T-helper 17 cell (primary cell): Measurements from ENCODE around the gene ZNF778. TPM values are rescaled to one million over a fixed set of nuclear protein-coding genes. Genes with fewer than 3 reads are reported as not detected.

Experiments
- ATAC-seq: fragments of 150-1000 bp; cut with Tn5 transposase; 2 replicates; pipeline ENCODE4 v1.10.0; 2021; ENCODE audit warnings: mild to moderate bottlenecking, moderate library complexity
- DNase-seq, 3 donors: peaks; one replicate each; pipeline versions ENCODE4 v3.0.0 to v3.0.0-alpha.2; 2020 to 2021
- H3K9me3 ChIP-seq: one replicate; pipeline ENCODE4 v1.7.0; 2013; ENCODE audit warnings: low read length, mild to moderate bottlenecking; ENCODE audit not compliant: control insufficient read depth, poor library complexity, severe bottlenecking
- H3K27ac Mint-ChIP-seq: one replicate; pipeline ENCODE4 v1.8.0; 2022; ENCODE audit warnings: mild to moderate bottlenecking, moderate library complexity, mixed read lengths
- H3K27me3 Mint-ChIP-seq: one replicate; pipeline ENCODE4 v1.8.0; 2022; ENCODE audit warnings: mixed read lengths
- H3K36me3 Mint-ChIP-seq: one replicate; pipeline ENCODE4 v1.8.0; 2022; ENCODE audit warnings: low read depth, mixed read lengths
- H3K4me1 Mint-ChIP-seq: one replicate; pipeline ENCODE4 v1.8.0; 2022; ENCODE audit warnings: mild to moderate bottlenecking, mixed read lengths
- H3K4me3 Mint-ChIP-seq: one replicate; pipeline ENCODE4 v1.8.0; 2022; ENCODE audit warnings: mild to moderate bottlenecking, moderate library complexity, mixed read lengths
- total RNA-seq, 4 donors: library from RNA in 2 of 4; stranded (reverse) in 2 of 4; gene quantifications; one replicate each; pipeline ENCODE4 v1.2.3 and lab custom pipeline; 2022 to 2026

ZNF778 gene
- total RNA-seq, 2 donors from 2014 or later = 4.1 to 8.1 TPM

GRCh38 chr16:89268585-89268984 lies 51.1 kb downstream of the ZNF778 start:
- no peak overlapping the region for H3K27ac Mint-ChIP-seq
- ATAC-seq = no peak
- H3K36me3 Mint-ChIP-seq = peaks cover under 1% of the 10 kb centered on the region

GRCh38 chr16:89268987-89269735 lies 51.7 kb downstream of the ZNF778 start:
- no peaks in the 10 kb centered on the region for H3K4me1 Mint-ChIP-seq
- DNase-seq = no peak
- ATAC-seq = no peak
- no peak overlapping the region for H3K4me3 Mint-ChIP-seq
- H3K36me3 Mint-ChIP-seq = peaks cover 3% of the 10 kb centered on the region
- no peak overlapping the region for H3K27ac Mint-ChIP-seq
- H3K27me3 Mint-ChIP-seq = no peaks in the 10 kb centered on the region
- no peaks in the 10 kb centered on the region for H3K9me3 ChIP-seq

More at GRCh38 chr16:89268585-89268984, 51.1 kb downstream of the ZNF778 start:
- no peaks in the 10 kb centered on the region for H3K4me1 Mint-ChIP-seq
- no peak for DNase-seq
- no peaks in the 10 kb centered on the region for H3K27me3 Mint-ChIP-seq
- H3K9me3 ChIP-seq = no peaks in the 10 kb centered on the region
- H3K4me3 Mint-ChIP-seq = no peak overlapping the region

GRCh38 chr16:89269805-89270665 lies 52.5 kb downstream of the ZNF778 start:
- no peaks in the 10 kb centered on the region for H3K27me3 Mint-ChIP-seq
- no peak for ATAC-seq
- no peak for DNase-seq
- H3K4me3 Mint-ChIP-seq = no peak overlapping the region
- H3K9me3 ChIP-seq = no peaks in the 10 kb centered on the region
- H3K27ac Mint-ChIP-seq = no peak overlapping the region
- H3K4me1 Mint-ChIP-seq = no peaks in the 10 kb centered on the region
- H3K36me3 Mint-ChIP-seq = peaks cover 3% of the 10 kb centered on the region

GRCh38 chr16:89270666-89271345 lies 53.3 kb downstream of the ZNF778 start:
- H3K9me3 ChIP-seq = no peaks in the 10 kb centered on the region
- DNase-seq (no peak), ATAC-seq (no peak)
- Mint-ChIP-seq H3K27ac (no peak overlapping the region), H3K4me1 (no peaks in the 10 kb centered on the region), H3K36me3 (peaks cover 3% of the 10 kb centered on the region), H3K4me3 (no peak overlapping the region), H3K27me3 (no peaks in the 10 kb centered on the region)

GRCh38 chr16:89272631-89273030 lies 55.1 kb downstream of the ZNF778 start:
- ATAC-seq (no peak), DNase-seq (no peak)
- Mint-ChIP-seq H3K4me1 (no peaks in the 10 kb centered on the region), H3K27me3 (no peaks in the 10 kb centered on the region), H3K27ac (no peak overlapping the region), H3K4me3 (no peak overlapping the region), H3K36me3 (peaks cover 3% of the 10 kb centered on the region)
- no peaks in the 10 kb centered on the region for H3K9me3 ChIP-seq

- H3K27ac Mint-ChIP-seq = no peak overlapping the region
- H3K4me1 Mint-ChIP-seq = no peaks in the 10 kb centered on the region
- no peak for DNase-seq
- no peaks in the 10 kb centered on the region for H3K9me3 ChIP-seq
- no peak overlapping the region for H3K4me3 Mint-ChIP-seq
- no peaks in the 10 kb centered on the region for H3K27me3 Mint-ChIP-seq
- H3K36me3 Mint-ChIP-seq = peaks cover 3% of the 10 kb centered on the region
- no peak for ATAC-seq
These were observed 56.4 kb downstream of the ZNF778 start for GRCh38 chr16:89273741-89274472.

- no peaks in the 10 kb centered on the region for H3K9me3 ChIP-seq
- Mint-ChIP-seq H3K27me3 (no peaks in the 10 kb centered on the region), H3K36me3 (peaks cover 3% of the 10 kb centered on the region), H3K4me1 (no peaks in the 10 kb centered on the region), H3K27ac (no peak overlapping the region), H3K4me3 (no peak overlapping the region)
- no peak for DNase-seq
- ATAC-seq = no peak
These were observed 57.2 kb downstream of the ZNF778 start for GRCh38 chr16:89274561-89275283.

- DNase-seq (no peak), ATAC-seq (no peak)
- Mint-ChIP-seq H3K36me3 (peaks cover 3% of the 10 kb centered on the region), H3K4me1 (no peaks in the 10 kb centered on the region), H3K27ac (no peak overlapping the region), H3K27me3 (no peaks in the 10 kb centered on the region), H3K4me3 (no peak overlapping the region)
- no peaks in the 10 kb centered on the region for H3K9me3 ChIP-seq
These were observed 57.7 kb downstream of the ZNF778 start for GRCh38 chr16:89275284-89275584.

- Mint-ChIP-seq H3K27me3 (no peaks in the 10 kb centered on the region), H3K4me3 (no peak overlapping the region), H3K4me1 (no peaks in the 10 kb centered on the region), H3K36me3 (peaks cover 3% of the 10 kb centered on the region), H3K27ac (peak overlapping the region; percentile 65)
- DNase-seq (no peak), ATAC-seq (no peak)
- no peaks in the 10 kb centered on the region for H3K9me3 ChIP-seq
These were observed 58.6 kb downstream of the ZNF778 start for GRCh38 chr16:89275837-89276720.

- Mint-ChIP-seq H3K4me1 (no peaks in the 10 kb centered on the region), H3K4me3 (no peak overlapping the region), H3K27ac (peak overlapping the region; percentile 65), H3K36me3 (peaks cover 3% of the 10 kb centered on the region), H3K27me3 (no peaks in the 10 kb centered on the region)
- DNase-seq (no peak), ATAC-seq (no peak)
- H3K9me3 ChIP-seq = no peaks in the 10 kb centered on the region
These were observed 59.5 kb downstream of the ZNF778 start for GRCh38 chr16:89277049-89277448.

- Mint-ChIP-seq H3K36me3 (peaks cover 3% of the 10 kb centered on the region), H3K27me3 (no peaks in the 10 kb centered on the region), H3K4me1 (no peaks in the 10 kb centered on the region), H3K4me3 (no peak overlapping the region), H3K27ac (peak overlapping the region; percentile 65)
- no peak for DNase-seq
- H3K9me3 ChIP-seq = no peaks in the 10 kb centered on the region
- ATAC-seq = no peak
These were observed 60.3 kb downstream of the ZNF778 start for GRCh38 chr16:89277641-89278341.
